Measurements from ENCODE around the gene SCN7A.
"Not testable (repeated sequence)": the region's sequence is repeated elsewhere in the genome, so short reads cannot be mapped to it uniquely, and the experiment has no call there.

Gene SCN7A

DNA sequence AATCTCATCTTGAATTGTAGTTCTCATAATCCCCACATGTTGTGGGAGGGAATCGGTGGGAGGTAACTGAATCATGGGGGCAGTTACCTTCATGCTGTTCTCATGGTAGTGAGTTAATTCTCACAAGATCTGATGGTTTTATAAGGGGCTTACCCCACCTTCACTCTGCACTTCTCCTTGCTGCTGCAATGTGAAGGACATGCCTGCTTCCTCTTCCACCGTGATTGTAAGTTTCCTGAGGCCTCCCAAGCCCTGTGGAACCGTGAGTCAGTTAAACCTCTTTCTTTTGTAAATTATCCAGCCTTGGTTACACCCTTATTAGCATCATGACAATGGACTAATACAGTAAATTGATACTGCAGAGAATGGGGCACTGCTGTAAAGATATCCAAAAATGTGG lies 57.9 kb downstream of the SCN7A start:
- TF ChIP-seq GATA1 (IDR thresholded peaks at IDR 0.05; ENCODE audit: low read depth, low read length), result no peak
- no peak for TF ChIP-seq POLR2A (IDR thresholded peaks at IDR 0.05; ENCODE audit: low read length)
- no peak for DNase-seq

DNA sequence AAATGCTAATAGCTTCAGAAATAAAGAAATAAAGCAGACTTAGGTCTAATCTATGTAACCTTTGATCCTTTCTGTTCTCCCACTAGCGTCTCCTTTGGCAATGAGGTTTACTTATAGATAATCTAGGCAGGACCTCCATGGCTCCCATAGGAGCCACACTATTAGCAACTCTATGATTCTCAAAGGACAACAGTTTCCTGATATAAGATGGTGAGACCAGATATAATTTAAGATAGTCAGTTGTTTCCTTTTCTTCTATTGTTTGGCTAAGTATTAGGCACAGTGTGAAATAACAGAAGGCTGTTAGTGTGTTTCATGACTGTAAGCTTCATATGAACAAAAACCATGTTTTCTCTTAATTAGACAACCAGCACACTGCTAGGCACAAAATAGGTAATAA lies 59.6 kb downstream of the SCN7A start:
- TF ChIP-seq POLR2A (IDR thresholded peaks at IDR 0.05; ENCODE audit: low read length), result no peak
- TF ChIP-seq GATA1 (IDR thresholded peaks at IDR 0.05; ENCODE audit: low read depth, low read length), result no peak
- DNase-seq, result no peak

DNA sequence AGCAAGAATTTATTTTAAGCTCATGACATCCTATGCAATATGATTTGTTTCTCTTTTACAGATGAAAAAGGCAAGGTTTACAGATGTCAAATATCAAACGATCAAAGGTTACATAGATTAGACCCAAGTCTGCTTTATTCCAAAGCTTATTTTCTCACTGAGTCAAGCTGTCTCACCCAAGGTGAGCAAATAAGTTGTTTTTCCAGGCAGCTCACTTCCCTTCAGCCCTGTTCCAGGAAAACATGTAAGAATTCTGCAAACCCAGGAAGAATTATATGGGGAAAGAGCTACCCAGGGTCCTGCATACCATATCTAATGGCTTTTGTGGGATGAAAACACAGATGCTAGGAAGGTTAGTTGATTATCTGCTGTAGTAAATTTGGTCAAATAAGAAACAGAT lies 60.6 kb downstream of the SCN7A start:
- TF ChIP-seq POLR2A (IDR thresholded peaks at IDR 0.05; ENCODE audit: low read length) (no peak), GATA1 (IDR thresholded peaks at IDR 0.05; ENCODE audit: low read depth, low read length) (no peak)
- no peak for DNase-seq

DNA sequence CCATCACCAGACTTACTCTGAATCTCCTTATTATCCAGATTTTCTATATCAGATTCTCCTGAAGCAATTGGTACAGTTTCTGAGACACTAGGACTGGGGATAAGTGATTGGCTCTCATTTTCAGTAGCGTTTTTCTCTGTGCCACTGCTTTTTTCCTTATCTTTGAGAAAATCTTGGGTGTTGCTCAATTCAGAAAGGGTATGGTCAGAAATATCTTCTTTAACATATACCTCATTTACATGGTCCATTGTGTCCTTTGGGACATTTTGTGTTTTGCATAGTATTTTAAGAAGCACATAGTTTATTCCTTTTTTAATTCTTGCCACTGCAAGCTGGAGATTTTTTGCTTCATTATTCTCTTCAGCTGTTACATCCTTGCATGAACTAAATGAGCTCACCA lies 61.7 kb downstream of the SCN7A start:
- no peak for DNase-seq
- TF ChIP-seq GATA1 (IDR thresholded peaks at IDR 0.05; ENCODE audit: low read depth, low read length) (no peak), POLR2A (IDR thresholded peaks at IDR 0.05; ENCODE audit: low read length) (no peak)

DNA sequence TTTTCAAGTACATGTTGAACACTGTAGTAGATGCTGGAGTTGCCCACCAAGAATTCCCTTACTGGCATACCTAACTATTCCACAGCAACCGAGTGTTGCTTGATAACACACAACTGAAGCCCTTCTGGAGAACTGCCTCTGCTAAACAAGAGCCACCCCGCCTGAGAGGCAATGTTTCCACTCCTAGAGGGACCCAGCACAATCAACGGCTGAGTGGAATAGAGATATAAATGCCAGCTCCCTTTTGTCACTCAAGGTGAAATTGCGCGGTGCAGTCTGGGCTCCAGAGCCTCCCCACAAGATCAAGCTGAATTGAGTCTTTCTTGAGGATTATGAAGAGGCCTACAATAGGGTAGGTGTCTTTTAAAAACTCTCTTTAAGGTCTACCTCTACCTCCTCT lies 69.2 kb downstream of the SCN7A start:
- TF ChIP-seq GATA1 (IDR thresholded peaks at IDR 0.05; ENCODE audit: low read depth, low read length) (no peak), POLR2A (IDR thresholded peaks at IDR 0.05; ENCODE audit: low read length) (no peak)
- DNase-seq, result no peak

DNA sequence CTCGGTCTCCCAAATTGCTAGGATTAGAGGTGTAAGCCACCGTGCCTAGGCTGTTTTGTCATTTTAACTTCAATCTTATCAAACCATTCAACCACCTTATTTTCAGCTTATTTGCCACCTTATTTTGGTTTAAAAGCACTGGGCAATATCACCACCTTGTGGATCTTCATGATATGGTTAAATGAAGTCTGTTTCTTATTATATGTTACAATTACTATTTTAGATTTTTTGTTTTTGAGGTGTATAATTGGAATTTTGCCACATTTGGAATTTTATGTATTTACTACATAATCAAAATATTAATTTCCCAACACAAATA lies 74.5 kb downstream of the SCN7A start:
- DNase-seq, result peak; percentile 22 to 37
- no peak for TF ChIP-seq POLR2A (IDR thresholded peaks at IDR 0.05; ENCODE audit: low read length)
- no peak for TF ChIP-seq GATA1 (IDR thresholded peaks at IDR 0.05; ENCODE audit: low read depth, low read length)

DNA sequence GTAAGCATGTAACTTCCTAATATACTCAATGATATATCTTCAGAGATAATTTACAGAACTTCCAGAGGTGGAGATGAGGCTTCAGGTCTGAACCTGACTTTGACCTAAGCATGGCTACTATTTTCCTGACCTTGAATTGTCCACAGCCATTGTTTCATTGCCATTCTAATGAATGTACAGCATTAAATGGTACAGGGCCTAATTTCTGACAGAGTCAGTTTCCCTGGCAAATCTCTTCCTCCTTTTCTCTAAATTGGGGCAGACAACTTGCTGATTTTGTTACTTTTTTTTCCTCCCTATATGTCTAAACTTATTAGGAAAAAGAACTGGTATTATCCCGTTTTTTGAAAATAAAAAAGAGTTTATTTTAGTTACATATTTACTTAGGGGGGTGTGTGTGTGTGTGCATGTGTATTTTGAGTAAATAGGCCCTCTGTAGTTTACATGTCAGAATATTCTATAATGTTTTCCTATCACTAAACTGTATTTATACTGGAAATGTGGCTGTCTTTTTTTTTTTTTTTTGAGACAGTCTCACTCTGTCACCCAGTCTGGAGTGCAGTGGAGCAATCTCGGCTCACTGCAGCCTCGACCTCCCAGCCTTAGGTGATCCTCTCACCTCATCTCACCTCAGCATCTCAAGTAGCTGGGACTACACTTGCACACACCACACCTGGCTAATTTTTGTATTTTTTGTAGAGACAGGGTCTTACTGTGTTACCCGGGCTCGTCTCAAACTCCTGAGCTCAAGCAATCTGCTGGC lies 75.0 kb downstream of the SCN7A start:
- TF ChIP-seq GATA1 (IDR thresholded peaks at IDR 0.05; ENCODE audit: low read depth, low read length), result no peak
- no peak for TF ChIP-seq POLR2A (IDR thresholded peaks at IDR 0.05; ENCODE audit: low read length)
- no peak for DNase-seq

DNA sequence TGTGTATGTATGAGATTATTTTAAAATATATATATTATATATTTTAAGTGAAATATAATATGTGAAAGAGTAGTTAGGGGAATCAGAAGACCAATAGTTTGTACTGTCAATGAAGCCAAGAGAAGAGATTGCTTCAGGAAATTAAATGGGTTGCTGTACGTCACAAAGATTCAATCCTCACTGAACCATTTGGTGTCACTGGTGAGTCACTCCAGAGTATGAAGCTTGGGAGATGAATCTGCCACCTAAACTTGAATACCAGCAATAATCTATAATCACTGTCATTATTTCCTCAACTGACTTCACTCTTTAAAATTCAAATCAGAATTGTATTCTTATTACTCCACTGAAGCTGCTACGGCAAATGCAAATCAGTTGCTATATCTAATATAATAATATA lies 76.4 kb downstream of the SCN7A start:
- no peak for TF ChIP-seq GATA1 (IDR thresholded peaks at IDR 0.05; ENCODE audit: low read depth, low read length)
- TF ChIP-seq POLR2A (IDR thresholded peaks at IDR 0.05; ENCODE audit: low read length), result no peak
- peak; percentile 5 to 11 for DNase-seq

DNA sequence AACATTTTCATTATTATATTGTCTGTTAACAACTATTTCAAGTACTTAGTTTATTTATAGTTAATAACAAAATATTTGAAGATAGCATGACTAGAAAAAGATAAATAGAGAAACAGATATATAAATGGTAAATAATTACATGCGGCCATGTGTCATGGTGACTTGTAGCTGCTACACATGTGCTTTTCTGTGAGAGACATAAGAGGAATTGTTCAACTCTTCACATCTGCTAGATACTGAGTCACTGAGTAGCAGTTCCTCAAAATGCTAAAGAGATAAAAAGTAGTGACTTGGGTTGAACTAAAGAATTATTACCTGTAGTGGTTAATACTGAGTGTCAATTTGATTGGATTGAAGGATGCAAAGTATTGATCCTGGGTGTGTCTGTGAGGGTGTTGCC lies 80.8 kb downstream of the SCN7A start:
- no peak for DNase-seq

DNA sequence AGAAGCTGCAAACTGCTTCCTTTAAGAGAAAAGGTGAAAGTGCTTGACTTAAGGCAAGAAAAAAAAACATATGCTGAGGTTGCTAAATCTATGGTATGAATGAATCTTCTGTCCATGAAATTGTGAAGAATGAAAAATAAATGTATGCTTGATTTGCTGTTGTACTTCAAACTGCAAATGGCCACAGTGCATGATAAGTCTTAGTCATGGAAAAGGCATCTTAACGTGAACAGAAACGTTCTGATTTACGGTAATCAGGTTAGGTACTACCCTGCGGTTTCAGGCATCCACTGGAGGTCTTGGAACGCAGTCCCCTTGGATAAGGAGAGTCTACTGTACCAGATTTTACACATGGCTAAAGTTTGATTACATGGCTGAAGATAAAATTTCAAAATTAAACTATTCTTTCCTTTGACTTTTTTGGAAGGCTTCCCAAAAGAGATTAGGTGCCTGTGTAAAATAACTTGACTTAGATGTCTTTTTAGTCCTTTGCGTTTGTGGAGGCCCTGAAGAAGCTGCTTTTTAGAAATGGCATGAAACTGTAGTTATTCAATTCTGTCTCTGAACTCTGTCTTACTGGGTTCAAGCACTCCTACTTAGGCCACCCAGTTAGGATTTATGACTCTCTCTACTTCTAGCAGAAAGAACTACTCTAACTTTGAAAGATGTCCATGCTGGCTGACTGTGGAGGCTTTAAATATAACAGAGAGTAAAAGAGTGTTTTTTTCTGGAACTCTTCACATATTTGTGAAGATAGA lies 82.4 kb downstream of the SCN7A start:
- TF ChIP-seq GATA1 (IDR thresholded peaks at IDR 0.05; ENCODE audit: low read depth, low read length) (no peak), POLR2A (IDR thresholded peaks at IDR 0.05; ENCODE audit: low read length) (no peak)
- no peak for DNase-seq

More for the DNA sequence above, 80.8 kb downstream of the SCN7A start:
- TF ChIP-seq GATA1 (IDR thresholded peaks at IDR 0.05; ENCODE audit: low read depth, low read length) (no peak), POLR2A (IDR thresholded peaks at IDR 0.05; ENCODE audit: low read length) (no peak)

DNA sequence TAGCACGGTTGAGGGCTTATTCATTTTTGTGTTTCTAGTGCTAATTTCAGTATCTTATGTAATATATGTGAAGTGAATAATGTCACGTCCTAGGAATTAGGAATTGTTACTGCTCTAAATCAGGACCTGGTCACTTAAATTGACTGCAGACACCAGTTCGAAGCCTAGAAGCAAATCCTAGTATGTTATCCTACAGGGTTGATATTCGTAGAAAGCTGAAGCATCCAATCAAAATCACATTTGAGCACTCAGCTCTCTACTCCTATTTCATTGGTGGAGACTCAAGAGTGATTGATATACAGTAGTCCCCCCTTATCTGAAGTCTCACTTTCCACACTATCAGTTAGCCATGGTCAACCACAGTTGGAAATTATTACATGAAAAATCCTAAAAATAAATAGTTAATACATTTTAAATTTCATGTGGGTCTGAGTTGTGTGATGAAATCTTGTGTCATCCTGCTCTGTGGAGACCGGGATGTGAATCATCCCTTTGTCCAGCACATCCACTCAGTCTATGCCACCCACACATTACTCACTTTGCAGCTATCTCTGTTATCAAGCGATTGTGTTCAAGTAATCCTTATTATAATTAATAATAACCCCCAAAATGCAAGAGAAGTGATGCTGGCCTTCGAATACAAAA lies 83.1 kb downstream of the SCN7A start:
- no peak for DNase-seq
- TF ChIP-seq GATA1 (IDR thresholded peaks at IDR 0.05; ENCODE audit: low read depth, low read length) (no peak), POLR2A (IDR thresholded peaks at IDR 0.05; ENCODE audit: low read length) (no peak)

DNA sequence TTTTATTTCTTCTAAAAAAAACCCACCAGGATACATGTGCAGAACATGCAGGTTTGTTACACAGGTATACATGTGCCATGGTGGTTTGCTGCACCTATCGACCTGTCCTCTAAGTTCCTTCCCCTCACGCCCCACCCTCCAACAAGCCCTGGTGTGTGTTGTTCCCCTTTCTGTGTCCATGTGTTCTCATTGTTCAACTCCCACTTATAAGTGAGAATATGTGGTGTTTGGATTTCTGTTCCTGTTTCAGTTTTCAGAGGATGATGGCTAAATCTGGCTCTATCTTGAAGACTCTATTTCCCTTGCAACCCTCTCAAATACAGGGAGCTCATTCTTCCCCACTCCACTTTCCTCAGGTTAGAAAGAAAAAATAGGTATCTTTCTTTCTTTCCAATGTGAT lies 86.3 kb downstream of the SCN7A start:
- DNase-seq, result not testable (repeated sequence)

DNA sequence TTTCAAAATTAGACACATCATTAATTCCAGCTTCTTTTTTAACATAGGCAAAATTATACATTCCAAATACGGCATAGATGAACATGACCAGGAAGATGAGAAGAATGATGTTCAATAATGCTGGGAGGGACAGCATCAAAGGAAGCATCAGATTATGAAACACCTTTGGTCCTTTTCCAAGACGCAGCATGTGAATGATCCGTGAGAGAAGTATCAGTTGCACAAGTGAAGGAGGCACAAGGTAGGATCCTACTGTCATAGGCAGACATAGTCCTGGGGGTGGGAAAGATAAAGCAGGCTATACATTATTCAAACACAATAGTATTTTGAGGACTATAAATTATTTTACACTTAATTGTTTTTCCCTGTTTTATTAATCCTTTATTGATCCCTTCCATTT lies 87.7 kb downstream of the SCN7A start:
- DNase-seq, result no peak
- TF ChIP-seq GATA1 (IDR thresholded peaks at IDR 0.05; ENCODE audit: low read depth, low read length) (no peak), POLR2A (IDR thresholded peaks at IDR 0.05; ENCODE audit: low read length) (no peak)

DNA sequence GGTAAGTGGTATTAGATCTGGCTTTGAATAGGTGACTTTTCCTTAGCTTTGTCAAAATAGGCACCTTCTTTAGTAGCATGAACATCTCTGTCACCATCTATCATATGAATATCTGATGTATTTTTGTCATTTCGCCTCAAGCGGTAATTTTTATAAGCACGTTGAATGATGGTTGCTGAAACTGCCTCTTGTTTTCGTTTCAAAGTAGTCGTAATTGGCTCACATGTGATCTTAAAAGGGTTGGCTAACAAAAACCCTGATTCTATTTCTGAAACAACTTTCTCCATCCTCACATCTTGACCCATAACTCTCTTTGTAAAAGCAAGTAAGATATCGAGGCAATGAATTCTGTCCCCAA lies 88.5 kb downstream of the SCN7A start:
- TF ChIP-seq GATA1 (IDR thresholded peaks at IDR 0.05; ENCODE audit: low read depth, low read length) (no peak), POLR2A (IDR thresholded peaks at IDR 0.05; ENCODE audit: low read length) (no peak)
- DNase-seq, result no peak
